Adrenal gland (tissue), 12 donors: ENCODE results near the gene CMTM6. TPM values are rescaled to one million over a fixed set of nuclear protein-coding genes. Genes with fewer than 3 reads are reported as not detected.
"Not testable (repeated sequence)": the region's sequence is repeated elsewhere in the genome, so short reads cannot be mapped to it uniquely, and the experiment has no call there.

Experiments
- DNase-seq, 7 donors: peaks; one replicate each; pipeline ENCODE4 v3.0.0-alpha.2; 2019 to 2020
- H3K27ac ChIP-seq, 5 donors: fragments of 200-600 bp; sonication (generic) in 4 of 5; 1 replicate in 3 of 5; 2 replicates in 2 of 5; pipeline versions ENCODE4 v1.5.1 to v1.8.0; 2016 to 2020; ENCODE audit warnings: mild to moderate bottlenecking in 1 of 5
- H3K27me3 ChIP-seq: fragments of 200-600 bp; 2 replicates; pipeline ENCODE4 v1.8.0; 2021
- H3K36me3 ChIP-seq, 2 donors: fragments of 200-600 bp; replicated peaks in 1 of 2; 1 replicate in 1 of 2; 2 replicates in 1 of 2; pipeline versions ENCODE4 v1.5.1 to v1.8.0; 2018 to 2022
- H3K4me1 ChIP-seq, 2 donors: fragments of 200-600 bp; replicated peaks in 1 of 2; 1 replicate in 1 of 2; 2 replicates in 1 of 2; pipeline versions ENCODE4 v1.5.1 to v1.8.0; 2018 to 2021
- H3K4me3 ChIP-seq, 4 donors: fragments of 200-600 bp; sonication (generic) in 3 of 4; one replicate each; pipeline ENCODE4 v1.5.1; 2016 to 2018
- H3K9me3 ChIP-seq, 3 donors: fragments of 200-600 bp; sonication (generic) in 1 of 3; replicated peaks in 1 of 3; 1 replicate in 2 of 3; 2 replicates in 1 of 3; pipeline versions ENCODE4 v1.5.1 to v1.8.0; 2016 to 2021
- CTCF ChIP-seq, 6 experiments: fragments of 450-650 bp in 4 of 6; fragments of 200-600 bp in 2 of 6; sonication (generic) in 1 of 6; IDR thresholded peaks; 1 replicate in 5 of 6; 2 replicates in 1 of 6; pipeline versions ENCODE4 v1.5.1 to v1.8.0; 2016 to 2021; ENCODE audit warnings: antibody characterized with exemption in 6 of 6, mild to moderate bottlenecking in 2 of 6, moderate library complexity in 1 of 6
- POLR2A ChIP-seq, 2 donors: fragments of 450-650 bp; IDR thresholded peaks; one replicate each; pipeline ENCODE4 v1.6.1; 2017; ENCODE audit warnings: antibody characterized with exemption in 2 of 2, mild to moderate bottlenecking in 2 of 2, moderate library complexity in 1 of 2
- WGBS, 4 donors: extraction: QIAGEN DNeasy Blood & Tissue Kit in 2 of 4; methylation state at CpG; one replicate each; pipeline versions ENCODE4 v1.1.5 to v1.1.7; 2013 to 2017; 5-methylcytosine and 5-hydroxymethylcytosine counted together
- intact Hi-C, 2 donors: fragments of 100-400 bp; cut with DNase I; formaldehyde crosslinking; loops; one replicate each; pipeline versions ENCODE4 v1.14.1 to v1.15.0; 2022 to 2023
- polyA plus RNA-seq, 3 donors: library from polyadenylated mRNA; stranded (reverse); fragments of 200-250 nt in 2 of 3; fragments of 350-450 nt in 1 of 3; fragmentation: Illumina TruSeq in 1 of 3; extraction: RNeasy Lipid Tissue Mini Kit (QIAGEN cat#74804) in 1 of 3; gene quantifications; one replicate each; pipeline ENCODE4 v1.2.3, GENCODE V29; 2013 to 2014
- total RNA-seq, 9 donors: library from RNA; depleted of rRNA in 4 of 9; stranded (reverse); fragments of >200 nt in 4 of 9; fragments of 120-200 nt in 1 of 9; fragmentation: NEBNext Ultra II Directional in 1 of 9; extraction: Animal tissue kit (Norgen Biotek cat#: 25700) in 1 of 9; gene quantifications; one replicate each; pipeline versions ENCODE4 v1.1.0 to v1.2.4, GENCODE V29; 2013 to 2023
- donor health status: healthy with polysubstance abuse.
- donor health status: Bipolar disorder and iron deficiency.
- donor health status: DM: yes; HTN: yes; CAD: no.
- donor health status: DM: no; HTN: no; CAD: no.
- donor health status: DM: no; HTN: no; CAD: no.
- donor health status: DM: yes; HTN: yes; CAD: no.

CMTM6 gene
- total and polyA plus RNA-seq, 12 donors, result 13.5 to 62.5 (median 42.4) TPM

- no peaks in the 10 kb centered on the region for H3K9me3 ChIP-seq
- H3K27ac ChIP-seq, result no peak overlapping the region
- intact Hi-C loops, result no loop called here
- no peak overlapping the region for H3K4me3 ChIP-seq
- no peaks in the 10 kb centered on the region for H3K4me1 ChIP-seq
- WGBS, 4 donors, result 89 to 93% (median 91%) methylated on average over 7 of the region's 7 CpGs
- DNase-seq, result no peak
- no peaks in the 10 kb centered on the region for H3K27me3 ChIP-seq
- TF ChIP-seq POLR2A (IDR thresholded peaks at IDR 0.05), result no peak
- TF ChIP-seq CTCF (IDR thresholded peaks at IDR 0.05), result no peak
- peaks cover 0 to 8% of the 10 kb centered on the region in 2 donors for H3K36me3 ChIP-seq
Observed at GRCh38 chr3:32522682-32523081, 20.0 kb upstream of the CMTM6 start.

- H3K27me3 ChIP-seq, H3K4me3 ChIP-seq, H3K36me3 ChIP-seq, intact Hi-C loops, H3K27ac ChIP-seq, H3K9me3 ChIP-seq, H3K4me1 ChIP-seq, DNase-seq: not testable (repeated sequence)
- 94 to 100% (median 96%) methylated on average over 5 of the region's 5 CpGs for WGBS, 4 donors
Observed at GRCh38 chr3:32518921-32519320, 16.3 kb upstream of the CMTM6 start.

- intact Hi-C loops, DNase-seq, H3K27me3 ChIP-seq, H3K9me3 ChIP-seq, H3K4me1 ChIP-seq, H3K4me3 ChIP-seq, H3K36me3 ChIP-seq: not testable (repeated sequence)
- 72 to 87% (median 79%) methylated on average over 9 of the region's 9 CpGs for WGBS, 4 donors
- H3K27ac ChIP-seq, result peak overlapping the region in 2 of 5 donors; percentile 38 to 65
Observed at GRCh38 chr3:32516751-32517150, 14.1 kb upstream of the CMTM6 start.

- 66 to 77% (median 72%) methylated on average over 2 of the region's 2 CpGs for WGBS, 4 donors
- Histone ChIP-seq H3K36me3 (no peaks in the 10 kb centered on the region), H3K4me3 (no peak overlapping the region), H3K4me1 (no peaks in the 10 kb centered on the region), H3K9me3 (no peaks in the 10 kb centered on the region), H3K27ac (no peak overlapping the region), H3K27me3 (no peaks in the 10 kb centered on the region)
- DNase-seq, result no peak
- intact Hi-C loops, result loop anchor here in 1 of 2 donors (5.0 kb wide), 1 partner anchor 156 kb away; no protein-coding TSS in a partner anchor
- TF ChIP-seq POLR2A (IDR thresholded peaks at IDR 0.05) (no peak), CTCF (IDR thresholded peaks at IDR 0.05) (no peak)
Observed at GRCh38 chr3:32511005-32511404, 8.4 kb upstream of the CMTM6 start.

- intact Hi-C loops, result loop anchor here in 1 of 2 donors (5.0 kb wide), 1 partner anchor 157 kb away; no protein-coding TSS in a partner anchor
- TF ChIP-seq POLR2A (IDR thresholded peaks at IDR 0.05) (no peak), CTCF (IDR thresholded peaks at IDR 0.05) (peak; percentile 44 to 89 (median 81))
- Histone ChIP-seq H3K36me3 (no peaks in the 10 kb centered on the region), H3K27ac (no peak overlapping the region), H3K4me3 (no peak overlapping the region), H3K9me3 (no peaks in the 10 kb centered on the region), H3K4me1 (no peaks in the 10 kb centered on the region), H3K27me3 (no peaks in the 10 kb centered on the region)
- DNase-seq, result peak; percentile 64 to 88 (median 73)
- WGBS, 4 donors, result 28 to 32% (median 31%) methylated on average over 3 of the region's 3 CpGs
Observed at GRCh38 chr3:32510075-32510724, 7.5 kb upstream of the CMTM6 start.
